HG03097 (cell line): ENCODE results near the gene S100A9.

Experiments
- ATAC-seq: cut with Tn5 transposase; IDR thresholded peaks from one replicate; pipeline ENCODE4 v1.9.1; 2021; ENCODE audit not compliant: unreplicated experiment, low FRiP score

S100A9 gene

GRCh38 chr1:153386500-153386901, 28.8 kb downstream of the S100A9 start:
- ATAC-seq: no peak

- ATAC-seq: no peak
These were observed 29.3 kb downstream of the S100A9 start for GRCh38 chr1:153387001-153387400.

- no peak for ATAC-seq
These were observed 30.1 kb downstream of the S100A9 start for GRCh38 chr1:153387785-153388184.

GRCh38 chr1:153389401-153389800, 31.7 kb downstream of the S100A9 start:
- no peak for ATAC-seq

- ATAC-seq: no peak
These were observed 32.6 kb downstream of the S100A9 start for GRCh38 chr1:153389973-153390879.

- no peak for ATAC-seq
These were observed 33.5 kb downstream of the S100A9 start, which contains the start of gene S100A8 for GRCh38 chr1:153390938-153391710. Gene S100A8 (minus strand): TSS chr1:153391073. CDS start chr1:153390535, 538 bp downstream.

GRCh38 chr1:153392258-153392657, 34.6 kb downstream of the S100A9 start:
- no peak for ATAC-seq

GRCh38 chr1:153392822-153393221, 35.2 kb downstream of the S100A9 start:
- ATAC-seq: no peak

GRCh38 chr1:153393926-153394325, 36.3 kb downstream of the S100A9 start:
- ATAC-seq: no peak

- ATAC-seq: no peak
These were observed 36.7 kb downstream of the S100A9 start for GRCh38 chr1:153394391-153394790.

GRCh38 chr1:153395136-153395685, 37.6 kb downstream of the S100A9 start:
- ATAC-seq: no peak

- no peak for ATAC-seq
These were observed 38.1 kb downstream of the S100A9 start for GRCh38 chr1:153395776-153396175.

- no peak for ATAC-seq
These were observed 38.8 kb downstream of the S100A9 start for GRCh38 chr1:153396461-153396860.

- no peak for ATAC-seq
These were observed 39.6 kb downstream of the S100A9 start for GRCh38 chr1:153397051-153397923.

- no peak for ATAC-seq
These were observed 40.4 kb downstream of the S100A9 start for GRCh38 chr1:153397924-153398651.

- no peak for ATAC-seq
These were observed 41.9 kb downstream of the S100A9 start for GRCh38 chr1:153399401-153400055.

- no peak for ATAC-seq
These were observed 42.6 kb downstream of the S100A9 start for GRCh38 chr1:153400244-153400643.

GRCh38 chr1:153401461-153401860, 43.8 kb downstream of the S100A9 start:
- no peak for ATAC-seq

- no peak for ATAC-seq
These were observed 44.6 kb downstream of the S100A9 start for GRCh38 chr1:153402226-153402625.
